OCI-LY1 (cell line): ENCODE measurements around the gene ATP5PO.

ENCODE experiments used
- H2AFZ ChIP-seq: fragments of 200-600 bp; sonication (generic), shearing (Covaris generic); 2 replicates; pipeline ENCODE4 v1.6.0; 2014; ENCODE audit warnings: antibody characterized with exemption, mild to moderate bottlenecking, low read length
- H3F3A ChIP-seq: fragments of 200-600 bp; sonication (generic), shearing (Covaris generic); 2 replicates; pipeline ENCODE4 v1.6.0; 2014; ENCODE audit warnings: mild to moderate bottlenecking, antibody characterized with exemption, low read length, moderate library complexity; ENCODE audit not compliant: insufficient read depth
- H3K27ac ChIP-seq: fragments of 200-600 bp; sonication (generic); 2 replicates; pipeline ENCODE4 v1.5.1; 2014; ENCODE audit warnings: low read length, mixed run types, mild to moderate bottlenecking, low read depth; ENCODE audit not compliant: poor library complexity, severe bottlenecking
- H3K27me3 ChIP-seq: fragments of 200-600 bp; sonication (generic); 2 replicates; pipeline ENCODE4 v1.6.0; 2014; ENCODE audit warnings: antibody characterized with exemption, mild to moderate bottlenecking, low read length, moderate library complexity; ENCODE audit not compliant: insufficient read depth
- H3K36me3 ChIP-seq: fragments of 200-600 bp; sonication (generic); 2 replicates; pipeline ENCODE4 v1.6.1; 2014; ENCODE audit warnings: mild to moderate bottlenecking, antibody characterized with exemption, low read length, moderate library complexity, mixed read lengths; ENCODE audit not compliant: insufficient read depth
- H3K4me1 ChIP-seq: fragments of 200-600 bp; sonication (generic); 2 replicates; pipeline ENCODE4 v1.5.1; 2014; ENCODE audit warnings: mild to moderate bottlenecking, low read length, moderate library complexity; ENCODE audit not compliant: insufficient read depth, severe bottlenecking
- H3K4me2 ChIP-seq: fragments of 200-600 bp; sonication (generic), shearing (Covaris generic); 2 replicates; pipeline ENCODE4 v1.6.1; 2014; ENCODE audit warnings: low read length
- H3K4me3 ChIP-seq: fragments of 200-600 bp; sonication (generic); 2 replicates; pipeline ENCODE4 v1.5.1; 2014; ENCODE audit warnings: low read length, low read depth, mild to moderate bottlenecking, mixed read lengths; ENCODE audit not compliant: poor library complexity, severe bottlenecking
- H3K79me2 ChIP-seq: fragments of 200-600 bp; shearing (Covaris generic); 2 replicates; pipeline ENCODE4 v1.6.1; 2016; ENCODE audit warnings: mixed run types, low read length, mixed read lengths; ENCODE audit not compliant: insufficient read depth
- H3K9ac ChIP-seq: fragments of 200-600 bp; sonication (generic), shearing (Covaris generic); 2 replicates; pipeline ENCODE4 v1.6.1; 2014; ENCODE audit warnings: mild to moderate bottlenecking, low read length, mixed read lengths
- H3K9me2 ChIP-seq: fragments of 200-600 bp; sonication (generic), shearing (Covaris generic); 2 replicates; pipeline ENCODE4 v1.6.1; 2014; ENCODE audit warnings: low read depth, mild to moderate bottlenecking, low read length, mixed read lengths
- H3K9me3 ChIP-seq: fragments of 200-600 bp; shearing (Covaris generic); 2 replicates; pipeline ENCODE4 v1.6.1; 2014; ENCODE audit warnings: low read length, mixed read lengths
- H4K20me1 ChIP-seq: fragments of 200-600 bp; sonication (generic), shearing (Covaris generic); 2 replicates; pipeline ENCODE4 v1.6.0; 2016; ENCODE audit warnings: mild to moderate bottlenecking, low read length; ENCODE audit not compliant: insufficient read depth
- CTCF ChIP-seq: fragments of 200-600 bp; sonication (generic), shearing (Covaris generic); IDR thresholded peaks from 2 replicates; pipeline ENCODE4 v1.5.1; 2017; ENCODE audit warnings: mild to moderate bottlenecking, antibody characterized with exemption, low read length, moderate library complexity, mixed read lengths
- EZH2 ChIP-seq: fragments of 200-600 bp; sonication (generic), shearing (Covaris generic); IDR thresholded peaks from 2 replicates; pipeline ENCODE4 v1.8.0; 2017; ENCODE audit warnings: borderline replicate concordance, mixed run types, mild to moderate bottlenecking, antibody characterized with exemption, low read length, moderate library complexity, mixed read lengths

The ATP5PO gene

DNA sequence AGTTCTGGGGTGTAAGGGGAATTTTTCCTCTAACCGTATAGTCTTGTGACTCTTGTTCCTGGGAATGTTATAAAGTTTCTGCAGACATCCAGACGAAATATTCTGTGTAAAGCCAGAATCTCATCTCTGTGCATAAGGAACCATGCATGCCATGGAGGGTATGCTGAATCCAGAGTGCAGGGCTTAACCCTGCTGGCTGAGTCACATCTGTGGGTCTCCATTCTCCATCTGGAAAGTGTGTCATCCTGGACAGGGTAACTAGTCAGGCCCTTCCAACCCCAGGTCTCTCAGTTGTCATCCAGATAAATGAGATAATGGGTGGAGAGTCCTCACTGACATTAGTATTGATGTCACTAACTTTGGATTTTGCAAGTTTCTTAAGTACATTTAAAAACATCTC, 48.8 kb downstream of the ATP5PO start:
- no peaks in the 10 kb centered on the region for H3K27me3 ChIP-seq

DNA sequence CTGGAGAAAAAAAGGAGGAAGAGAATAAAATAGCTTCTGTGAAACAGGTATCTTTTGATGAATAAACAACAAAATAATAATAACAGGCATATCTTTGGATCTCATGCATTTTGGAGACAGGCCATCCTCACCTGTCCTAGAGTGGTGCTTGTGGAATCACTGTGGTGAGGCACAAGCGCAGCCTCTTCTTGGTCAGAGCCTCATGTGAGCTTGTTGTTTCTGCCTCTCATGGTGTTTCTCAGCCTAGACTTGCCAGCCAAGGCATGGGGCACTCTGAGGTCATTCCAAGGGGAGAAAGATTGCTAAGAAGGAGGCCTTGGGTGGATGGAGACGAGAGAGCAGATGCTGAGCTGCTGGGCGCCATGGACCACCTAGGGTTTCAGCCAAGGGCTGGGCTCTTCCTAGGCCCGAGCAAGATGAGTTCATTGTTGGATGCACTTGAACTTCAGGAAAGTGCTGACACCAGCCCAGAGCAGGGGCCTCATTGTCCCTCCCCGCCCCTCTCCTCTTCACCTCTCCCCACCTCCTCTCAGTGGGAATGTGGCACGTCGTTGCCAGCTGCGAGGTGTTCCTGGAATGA, 49.5 kb downstream of the ATP5PO start:
- Histone ChIP-seq H3K27me3 (no peaks in the 10 kb centered on the region), H3K9me3 (no peaks in the 10 kb centered on the region), H4K20me1 (no peaks in the 10 kb centered on the region), H3K4me2 (no peak overlapping the region), H3K4me3 (no peak overlapping the region), H3K9ac (no peak overlapping the region), H3K27ac (no peak overlapping the region), H3K9me2 (no peaks in the 10 kb centered on the region), H3K36me3 (no peaks in the 10 kb centered on the region), H3F3A (no peaks in the 10 kb centered on the region), H3K79me2 (no peaks in the 10 kb centered on the region), H2AFZ (no peak overlapping the region), H3K4me1 (no peaks in the 10 kb centered on the region)
- TF ChIP-seq CTCF (no peak), EZH2 (no peak)

More for the DNA sequence above, 48.8 kb downstream of the ATP5PO start:
- Histone ChIP-seq H2AFZ (no peak overlapping the region), H3K4me1 (no peaks in the 10 kb centered on the region), H3K9me2 (no peaks in the 10 kb centered on the region), H3K79me2 (no peaks in the 10 kb centered on the region), H3K9ac (no peak overlapping the region), H3K4me2 (no peak overlapping the region), H4K20me1 (no peaks in the 10 kb centered on the region), H3K36me3 (no peaks in the 10 kb centered on the region), H3F3A (no peaks in the 10 kb centered on the region), H3K4me3 (no peak overlapping the region), H3K27ac (no peak overlapping the region), H3K9me3 (no peaks in the 10 kb centered on the region)
- TF ChIP-seq CTCF (no peak), EZH2 (no peak)

DNA sequence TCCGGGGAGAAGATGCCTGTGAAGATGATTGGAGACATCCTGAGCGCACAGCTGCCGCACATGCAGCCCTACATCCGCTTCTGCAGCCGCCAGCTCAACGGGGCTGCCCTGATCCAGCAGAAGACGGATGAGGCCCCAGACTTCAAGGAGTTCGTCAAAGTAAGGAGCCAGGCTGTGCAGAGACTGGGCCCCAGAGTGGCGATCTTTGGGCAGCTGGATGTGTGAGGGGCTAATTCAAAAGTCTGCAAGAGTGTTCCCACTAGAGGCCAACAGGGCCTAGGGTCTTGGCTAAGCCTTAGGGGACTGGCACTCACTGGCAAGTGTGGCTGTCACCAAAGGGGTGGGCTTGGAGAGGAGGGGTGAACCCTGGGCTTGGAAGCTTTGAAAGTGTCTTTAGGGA, 50.4 kb downstream of the ATP5PO start:
- no peaks in the 10 kb centered on the region for H3K27me3 ChIP-seq
- H3K36me3 ChIP-seq = no peaks in the 10 kb centered on the region
- no peaks in the 10 kb centered on the region for H3K4me1 ChIP-seq
- no peak overlapping the region for H3K4me3 ChIP-seq
- no peaks in the 10 kb centered on the region for H3K9me3 ChIP-seq
- H3K9me2 ChIP-seq = no peaks in the 10 kb centered on the region
- no peak overlapping the region for H3K9ac ChIP-seq
- no peaks in the 10 kb centered on the region for H3K79me2 ChIP-seq
- no peak for TF ChIP-seq CTCF
- no peak for TF ChIP-seq EZH2
- no peaks in the 10 kb centered on the region for H3F3A ChIP-seq
- H3K4me2 ChIP-seq = no peak overlapping the region
- H4K20me1 ChIP-seq = no peaks in the 10 kb centered on the region
- H3K27ac ChIP-seq = no peak overlapping the region
- no peak overlapping the region for H2AFZ ChIP-seq
